Endothelial cell of umbilical vein (primary cell): ENCODE results near the gene PNLIPRP2. TPM values are rescaled to one million over a fixed set of nuclear protein-coding genes. Genes with fewer than 3 reads are reported as not detected.

Source experiments
- BruUV-seq: library from RNA; stranded (reverse); fragments of 400-500 nt; replicated peaks from 2 replicates; lab custom pipeline; 2021; lab: Mats Ljungman, UMichigan
- CTCF ChIA-PET: fragments of 300-600, 350-600 bp; sonication (Branson Sonifier 250); formaldehyde crosslinking; loops from one replicate; lab custom pipeline; 2021; ENCODE audit warnings: antibody characterized with exemption, inconsistent platforms; lab: Charles Lee
- POLR2A ChIA-PET: fragments of 300-600, 350-600 bp; sonication (Branson Sonifier 250); formaldehyde crosslinking; loops from one replicate; lab custom pipeline; 2021; ENCODE audit warnings: antibody characterized with exemption, inconsistent platforms; lab: Charles Lee
- DNase-seq: peaks from one replicate; pipeline ENCODE4 v3.0.0-alpha.2; 2011; ENCODE audit warnings: low read depth, low spot score
- FAIRE-seq: peaks from 2 replicates; lab custom pipeline; 2011; peaks lifted over from hg19 to GRCh38; lab: Jason Lieb, UNC
- H2AFZ ChIP-seq: 2 replicates; pipeline ENCODE4 v1.6.0; 2012; ENCODE audit warnings: low read depth, low read length, control low read depth, inconsistent platforms
- H3K27ac ChIP-seq: 2 replicates; pipeline ENCODE4 v1.5.1; 2011; ENCODE audit warnings: low read depth, mild to moderate bottlenecking, control low read depth, low read length, moderate library complexity; ENCODE audit not compliant: insufficient read depth
- H3K27me3 ChIP-seq, 2 experiments: 2 replicates each; pipeline versions ENCODE4 v1.6.0 to v1.6.1; 2011; ENCODE audit warnings: low read length in 2 of 2, mixed read lengths in 1 of 2; ENCODE audit not compliant: control insufficient read depth in 2 of 2, insufficient read depth in 2 of 2
- H3K36me3 ChIP-seq, 2 experiments: 2 replicates in 1 of 2; 3 replicates in 1 of 2; pipeline ENCODE4 v1.5.1; 2011; ENCODE audit warnings: low read length in 2 of 2, mild to moderate bottlenecking in 1 of 2, moderate library complexity in 1 of 2; ENCODE audit not compliant: control insufficient read depth in 2 of 2, insufficient read depth in 2 of 2; ENCODE audit errors: extremely low read depth in 1 of 2
- H3K4me1 ChIP-seq: 3 replicates; pipeline ENCODE4 v1.5.1; 2011; ENCODE audit warnings: mild to moderate bottlenecking, low read length; ENCODE audit not compliant: control insufficient read depth, insufficient read depth; ENCODE audit errors: extremely low read depth
- H3K4me2 ChIP-seq: 2 replicates; pipeline ENCODE4 v1.6.1; 2011; ENCODE audit warnings: low read length, control low read depth, mixed read lengths; ENCODE audit not compliant: insufficient read depth
- H3K4me3 ChIP-seq, 3 experiments: fragments of 200-600 bp in 1 of 3; sonication (generic), shearing (Covaris generic) in 1 of 3; replicated peaks in 1 of 3; 2 replicates each; pipeline ENCODE4 v1.5.1; 2011 to 2016; ENCODE audit warnings: control low read depth in 3 of 3, low read length in 3 of 3, mild to moderate bottlenecking in 2 of 3, inconsistent platforms in 1 of 3, low read depth in 1 of 3, moderate library complexity in 1 of 3; ENCODE audit not compliant: insufficient read depth in 1 of 3
- H3K79me2 ChIP-seq: 2 replicates; pipeline ENCODE4 v1.6.0; 2012; ENCODE audit warnings: low read length, inconsistent platforms; ENCODE audit not compliant: control insufficient read depth, insufficient read depth
- H3K9ac ChIP-seq: replicated peaks from 2 replicates; pipeline ENCODE3; 2011; ENCODE audit warnings: low read length, control low read depth; ENCODE audit not compliant: insufficient read depth; ENCODE audit errors: extremely low read depth
- H3K9me1 ChIP-seq: replicated peaks from 3 replicates; pipeline ENCODE4 v1.6.0; 2011; ENCODE audit warnings: mild to moderate bottlenecking, low read length; ENCODE audit not compliant: control insufficient read depth, insufficient read depth; ENCODE audit errors: extremely low read depth
- H3K9me3 ChIP-seq: replicated peaks from 2 replicates; pipeline ENCODE4 v1.5.1; 2012; ENCODE audit warnings: low read length, inconsistent platforms; ENCODE audit not compliant: control insufficient read depth, insufficient read depth
- H4K20me1 ChIP-seq: replicated peaks from 2 replicates; pipeline ENCODE3; 2011; ENCODE audit warnings: mild to moderate bottlenecking, low read length; ENCODE audit not compliant: control insufficient read depth, insufficient read depth; ENCODE audit errors: extremely low read depth
- EZH2 ChIP-seq: IDR thresholded peaks from 2 replicates; pipeline ENCODE4 v1.6.1; 2012; ENCODE audit warnings: borderline replicate concordance, low read depth, mild to moderate bottlenecking, moderate library complexity, low read length, inconsistent platforms; ENCODE audit not compliant: severe bottlenecking
- FOS ChIP-seq: IDR thresholded peaks from 2 replicates; pipeline ENCODE4 v1.6.1; 2011; ENCODE audit warnings: mild to moderate bottlenecking, low read length, moderate library complexity, borderline replicate concordance; ENCODE audit not compliant: insufficient read depth
- GATA2 ChIP-seq: IDR thresholded peaks from 2 replicates; pipeline ENCODE4 v1.7.0; 2011; ENCODE audit warnings: low read depth, mild to moderate bottlenecking, moderate library complexity, mixed read lengths, low read length; ENCODE audit not compliant: insufficient read length, insufficient read depth
- JUN ChIP-seq: IDR thresholded peaks from 2 replicates; pipeline ENCODE4 v1.6.1; 2011; ENCODE audit warnings: borderline replicate concordance, low read depth; ENCODE audit not compliant: insufficient read length, insufficient read depth
- MYC ChIP-seq: IDR thresholded peaks from one replicate; pipeline ENCODE4 v1.6.1; 2011; ENCODE audit warnings: mild to moderate bottlenecking, low read depth, low read length
- POLR2A ChIP-seq: IDR thresholded peaks from 2 replicates; pipeline ENCODE4 v1.6.1; 2012; ENCODE audit warnings: low read depth, mild to moderate bottlenecking, control low read depth, low read length
- POLR2AphosphoS5 ChIP-seq: IDR thresholded peaks from 2 replicates; pipeline ENCODE4 v1.6.1; 2012; ENCODE audit warnings: low read depth, mild to moderate bottlenecking, control low read depth, low read length, moderate library complexity; ENCODE audit not compliant: insufficient read depth
- dilution Hi-C: fragments of 300-500 bp; cut with MboI; formaldehyde crosslinking; loops from one replicate; pipeline ENCODE4 v1.15.0; 2019; ENCODE audit warnings: low sequenced_read_pairs; ENCODE audit not compliant: extremely low pct_ligation_motif_present
- intact Hi-C: fragments of 100-400 bp; cut with micrococcal nuclease; formaldehyde crosslinking; loops from one replicate; pipeline ENCODE4 v1.10.0; 2022
- polyA plus RNA-seq, 4 experiments: library from polyadenylated mRNA; depleted of rRNA in 3 of 4; stranded (reverse) in 3 of 4; unstranded in 1 of 4; fragments of >200 nt; gene quantifications; 2 replicates each; pipeline versions ENCODE4 v1.2.1 to v1.2.3, GENCODE V29; 2011 to 2012; ENCODE audit warnings: missing spikeins in 1 of 4
- total RNA-seq: library from RNA; stranded (reverse); gene quantifications from 2 replicates; pipeline ENCODE4 v1.2.3, GENCODE V29; 2021
- TF ChIP-seq, protein P1 (sequence below), 2 donors: IDR thresholded peaks; 1 replicate in 1 of 2; 2 replicates in 1 of 2; pipeline ENCODE4 v1.5.1; 2011; ENCODE audit warnings: low read length in 2 of 2, mild to moderate bottlenecking in 2 of 2, moderate library complexity in 2 of 2, control low read depth in 1 of 2, inconsistent platforms in 1 of 2, low read depth in 1 of 2; ENCODE audit not compliant: insufficient read depth in 1 of 2; ENCODE audit errors: extremely low read depth in 1 of 2
- TF ChIP-seq, protein P2 (sequence below): IDR thresholded peaks from 2 replicates; pipeline ENCODE4 v1.6.1; 2011; ENCODE audit not compliant: insufficient read depth, insufficient read length

Gene PNLIPRP2
- total and polyA plus RNA-seq, 2 donors (not counting 3 experiments of a cell fraction or from before 2014, with no cell fraction given) = not detected

DNA sequence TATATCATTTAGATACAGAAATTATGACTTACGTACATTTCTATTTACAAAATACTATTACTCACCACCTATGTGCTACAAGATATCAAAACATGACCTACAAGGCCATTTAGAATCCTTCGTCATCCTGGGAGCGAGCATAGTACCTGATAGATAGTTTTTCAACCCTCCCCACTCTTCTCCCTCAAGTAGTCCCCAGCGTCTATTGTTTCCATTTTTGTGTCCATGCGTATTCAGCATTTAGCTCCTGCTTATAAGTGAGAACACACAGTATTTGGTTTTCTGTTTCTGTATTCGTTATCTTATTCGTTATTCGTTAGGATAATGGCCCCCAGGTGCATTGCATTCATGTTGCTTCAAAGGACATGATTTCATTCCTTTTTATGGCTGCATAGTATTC lies 28.1 kb downstream of the PNLIPRP2 start:
- no peak for FAIRE-seq

More for the DNA sequence above, 28.1 kb downstream of the PNLIPRP2 start:
- dilution Hi-C loops = no loop called here
- ChIA-PET POLR2A (no interaction called here), CTCF (interaction anchor here (1.7 kb wide), 1 partner anchor 8 kb away, joined by 6 read pairs; no protein-coding TSS in a partner anchor)
- no peaks in the 10 kb centered on the region for H3K27me3 ChIP-seq
- no TSS peak for BruUV-seq
- no peak overlapping the region for H3K4me2 ChIP-seq
- H3K9me1 ChIP-seq = no peaks in the 10 kb centered on the region
- H3K36me3 ChIP-seq = no peaks in the 10 kb centered on the region
- no peaks in the 10 kb centered on the region for H3K4me1 ChIP-seq
- H4K20me1 ChIP-seq = no peaks in the 10 kb centered on the region
- no peak overlapping the region for H2AFZ ChIP-seq
- no peak overlapping the region for H3K4me3 ChIP-seq
- no peaks in the 10 kb centered on the region for H3K79me2 ChIP-seq
- H3K9ac ChIP-seq = no peak overlapping the region
- DNase-seq = no peak
- no peak overlapping the region for H3K27ac ChIP-seq
- intact Hi-C loops = no loop called here
- TF ChIP-seq, protein P1, sequence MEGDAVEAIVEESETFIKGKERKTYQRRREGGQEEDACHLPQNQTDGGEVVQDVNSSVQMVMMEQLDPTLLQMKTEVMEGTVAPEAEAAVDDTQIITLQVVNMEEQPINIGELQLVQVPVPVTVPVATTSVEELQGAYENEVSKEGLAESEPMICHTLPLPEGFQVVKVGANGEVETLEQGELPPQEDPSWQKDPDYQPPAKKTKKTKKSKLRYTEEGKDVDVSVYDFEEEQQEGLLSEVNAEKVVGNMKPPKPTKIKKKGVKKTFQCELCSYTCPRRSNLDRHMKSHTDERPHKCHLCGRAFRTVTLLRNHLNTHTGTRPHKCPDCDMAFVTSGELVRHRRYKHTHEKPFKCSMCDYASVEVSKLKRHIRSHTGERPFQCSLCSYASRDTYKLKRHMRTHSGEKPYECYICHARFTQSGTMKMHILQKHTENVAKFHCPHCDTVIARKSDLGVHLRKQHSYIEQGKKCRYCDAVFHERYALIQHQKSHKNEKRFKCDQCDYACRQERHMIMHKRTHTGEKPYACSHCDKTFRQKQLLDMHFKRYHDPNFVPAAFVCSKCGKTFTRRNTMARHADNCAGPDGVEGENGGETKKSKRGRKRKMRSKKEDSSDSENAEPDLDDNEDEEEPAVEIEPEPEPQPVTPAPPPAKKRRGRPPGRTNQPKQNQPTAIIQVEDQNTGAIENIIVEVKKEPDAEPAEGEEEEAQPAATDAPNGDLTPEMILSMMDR (IDR thresholded peaks at IDR 0.05; ENCODE audit: extremely low read depth in 1 of 2, insufficient read depth in 1 of 2, low read depth in 1 of 2, low read length in 2 of 2) = no peak
- TF ChIP-seq FOS (no peak), JUN (no peak), GATA2 (no peak), EZH2 (no peak), POLR2A (no peak), MYC (no peak), POLR2AphosphoS5 (no peak)
- TF ChIP-seq, protein P2, sequence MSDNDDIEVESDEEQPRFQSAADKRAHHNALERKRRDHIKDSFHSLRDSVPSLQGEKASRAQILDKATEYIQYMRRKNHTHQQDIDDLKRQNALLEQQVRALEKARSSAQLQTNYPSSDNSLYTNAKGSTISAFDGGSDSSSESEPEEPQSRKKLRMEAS = no peak
- H3K9me3 ChIP-seq = no peaks in the 10 kb centered on the region
